HepG2 (cell line): Measurements from ENCODE around the gene PROC. TPM values are rescaled to one million over a fixed set of nuclear protein-coding genes. Genes with fewer than 3 reads are reported as not detected.

ENCODE experiments used
- BCLAF1 ChIP-seq: fragments of 450-650 bp; IDR thresholded peaks from 2 replicates; pipeline ENCODE4 v1.6.1; 2017; ENCODE audit warnings: mild to moderate bottlenecking
- BHLHE40 ChIP-seq: IDR thresholded peaks from 2 replicates; pipeline ENCODE4 v1.6.1; 2011; ENCODE audit warnings: low read length, improper control_type of control experiment
- BORCS8-MEF2B ChIP-seq: sonication (generic); formaldehyde crosslinking; IDR thresholded peaks from 2 replicates; pipeline ENCODE4 v1.8.0; 2022; ENCODE audit warnings: mild to moderate bottlenecking, missing genetic modification reagents
- CSRNP1 ChIP-seq: sonication (generic); formaldehyde crosslinking; IDR thresholded peaks from 2 replicates; pipeline ENCODE4 v1.8.1; 2023; ENCODE audit warnings: mild to moderate bottlenecking, missing genetic modification reagents
- EP300 ChIP-seq, 3 experiments: sonication (generic) in 1 of 3; formaldehyde crosslinking in 1 of 3; IDR thresholded peaks; 2 replicates each; pipeline versions ENCODE4 v1.5.1 to v1.6.1; 2011 to 2020; ENCODE audit warnings: low read depth in 2 of 3, low read length in 2 of 3, borderline replicate concordance in 1 of 3, improper control_type of control experiment in 1 of 3, mild to moderate bottlenecking in 1 of 3, missing genetic modification reagents in 1 of 3, moderate library complexity in 1 of 3
- EZH2 ChIP-seq: conservative IDR thresholded peaks from 2 replicates; pipeline ENCODE4 v1.6.1; 2012; ENCODE audit warnings: mild to moderate bottlenecking, low read depth, low read length, moderate library complexity
- HNRNPL ChIP-seq: fragments of 200-400 bp; formaldehyde crosslinking; IDR thresholded peaks from 2 replicates; pipeline ENCODE4 v1.6.1; 2017; ENCODE audit warnings: mild to moderate bottlenecking, low read depth, low read length
- KDM1A ChIP-seq: IDR thresholded peaks from 2 replicates; pipeline ENCODE4 v1.6.1; 2016; ENCODE audit warnings: missing compliant biosample characterization
- KDM3A ChIP-seq: IDR thresholded peaks from 2 replicates; pipeline ENCODE4 v1.6.1; 2018; ENCODE audit warnings: low read depth, missing compliant biosample characterization
- NFIC ChIP-seq: IDR thresholded peaks from 2 replicates; pipeline ENCODE4 v1.6.1; 2012; ENCODE audit warnings: mild to moderate bottlenecking, low read length, inconsistent platforms
- NPAS2 ChIP-seq: sonication (generic); formaldehyde crosslinking; IDR thresholded peaks from 2 replicates; pipeline ENCODE4 v1.8.0; 2022; ENCODE audit warnings: mild to moderate bottlenecking, missing genetic modification reagents, borderline replicate concordance
- NR0B2 ChIP-seq: sonication (generic); formaldehyde crosslinking; IDR thresholded peaks from 2 replicates; pipeline ENCODE4 v1.4.0; 2020; ENCODE audit warnings: mild to moderate bottlenecking, missing genetic modification reagents
- TFE3 ChIP-seq: IDR thresholded peaks from 2 replicates; pipeline ENCODE4 v1.6.1; 2016
- ZBTB37 ChIP-seq: sonication (generic); formaldehyde crosslinking; IDR thresholded peaks from 2 replicates; pipeline ENCODE4 v1.4.0; 2020; ENCODE audit warnings: mild to moderate bottlenecking, missing genetic modification reagents
- ZNF256 ChIP-seq: sonication (generic); formaldehyde crosslinking; conservative IDR thresholded peaks from 2 replicates; pipeline ENCODE4 v1.4.0; 2020; ENCODE audit warnings: missing genetic modification reagents
- ZNF292 ChIP-seq: sonication (generic); formaldehyde crosslinking; IDR thresholded peaks from 2 replicates; pipeline ENCODE4 v1.8.1; 2022; ENCODE audit warnings: mild to moderate bottlenecking, low read depth, missing genetic modification reagents, borderline replicate concordance
- ZNF530 ChIP-seq: sonication (generic); formaldehyde crosslinking; IDR thresholded peaks from 2 replicates; pipeline ENCODE4 v1.5.0; 2020; ENCODE audit warnings: low read depth, mild to moderate bottlenecking, missing genetic modification reagents
- ZNF552 ChIP-seq: sonication (generic); formaldehyde crosslinking; IDR thresholded peaks from 2 replicates; pipeline ENCODE4 v1.9.0; 2022; ENCODE audit warnings: missing genetic modification reagents, mild to moderate bottlenecking, borderline replicate concordance
- ZNF614 ChIP-seq: IDR thresholded peaks from 2 replicates; pipeline ENCODE4 v1.6.1; 2018; ENCODE audit warnings: missing biosample characterization, missing genetic modification reagents, inconsistent platforms, borderline replicate concordance
- ZNF747 ChIP-seq: sonication (generic); formaldehyde crosslinking; IDR thresholded peaks from 2 replicates; pipeline ENCODE4 v1.8.1; 2023; ENCODE audit warnings: missing genetic modification reagents, mild to moderate bottlenecking, borderline replicate concordance
- polyA plus RNA-seq, 8 experiments: library from polyadenylated mRNA; depleted of rRNA in 3 of 8; stranded (reverse) in 7 of 8; unstranded in 1 of 8; fragments of >200 nt; fragmentation: Illumina TruSeq in 4 of 8; extraction: Trizol in 4 of 8; gene quantifications; 2 replicates each; pipeline versions ENCODE4 v1.2.1 to v1.2.3, GENCODE V29; 2011 to 2016; ENCODE audit warnings: low read depth in 4 of 8, missing spikeins in 1 of 8, mixed read lengths in 1 of 8; ENCODE audit not compliant: insufficient read depth in 1 of 8
- total RNA-seq, 5 experiments: library from RNA; depleted of rRNA; stranded (reverse); fragments of >200 nt; fragmentation: Illumina TruSeq; extraction: Trizol; gene quantifications; 2 replicates each; pipeline ENCODE4 v1.2.3, GENCODE V29; 2016; ENCODE audit warnings: low read depth in 1 of 5

The PROC gene
- total and polyA plus RNA-seq, 2 of the 13 experiments (the other 11 are each of a cell fraction or from before 2014, with no cell fraction given), result 134 to 185 TPM

GRCh38 chr2:127386764-127387654 is 31.2 kb upstream of the PROC start (continued):
- TF ChIP-seq NR0B2 (CRISPR knock-in tag) (0 out of 2 replicates have a peak, but pooled peaks have one; percentile 45), BHLHE40 (peak; percentile 64), ZNF614 (peak; percentile 48; the same call in 1 of the 2 replicates), ZNF552 (CRISPR knock-in tag) (peak; percentile 41; the same call in 1 of the 2 replicates), BORCS8-MEF2B (CRISPR knock-in tag) (0 out of 2 replicates have a peak, but pooled peaks have one; percentile 53), ZNF747 (CRISPR knock-in tag) (no peak), KDM1A (CRISPR knock-in tag) (no peak), ZNF256 (no peak), NFIC (no peak), BCLAF1 (no peak), KDM3A (CRISPR knock-in tag) (no peak), TFE3 (peak; percentile 36; the same call in 1 of the 2 replicates), EP300 (IDR thresholded peaks at IDR 0.05; ENCODE audit: low read depth in 2 of 2, low read length in 2 of 2) (peak in 1 of 2 experiments; percentile 25; a peak in 1 of 4 replicates), EP300 (CRISPR knock-in tag; IDR thresholded peaks at IDR 0.05; ENCODE audit: borderline replicate concordance) (peak; percentile 52; the same call in 1 of the 2 replicates), ZNF530 (CRISPR knock-in tag) (no peak), NPAS2 (CRISPR knock-in tag) (no peak), ZBTB37 (peak; percentile 86; the same call in 1 of the 2 replicates), EZH2 (no peak), HNRNPL (no peak), CSRNP1 (CRISPR knock-in tag) (peak; percentile 64; the same call in 1 of the 2 replicates), ZNF292 (CRISPR knock-in tag) (peak; percentile 96)
